HG03439 (cell line): ENCODE results near the gene GATC.

Source experiments
- ATAC-seq: cut with Tn5 transposase; IDR thresholded peaks from one replicate; pipeline ENCODE4 v1.9.1; 2021; ENCODE audit warnings: mild to moderate bottlenecking, moderate library complexity; ENCODE audit not compliant: unreplicated experiment

Gene GATC

GRCh38 chr12:120445911-120446843, at the start of gene GATC, which contains the start of gene TRIAP1:
TSS of gene GATC (plus strand) at chr12:120446444. CDS start at chr12:120446481, 37 bp downstream.
TSS of gene TRIAP1 (minus strand) at chr12:120446384. CDS start at chr12:120446372, 12 bp downstream.
- peak; percentile 92 for ATAC-seq

GRCh38 chr12:120397824-120398540, 48.3 kb upstream of the GATC start:
- ATAC-seq: no peak

GRCh38 chr12:120399531-120399930, 46.7 kb upstream of the GATC start:
- no peak for ATAC-seq

GRCh38 chr12:120402217-120402616, 44.0 kb upstream of the GATC start:
- no peak for ATAC-seq

- ATAC-seq: no peak
These were observed 42.4 kb upstream of the GATC start for GRCh38 chr12:120403869-120404268.

- no peak for ATAC-seq
These were observed 42.0 kb upstream of the GATC start for GRCh38 chr12:120404271-120404670.

- ATAC-seq: no peak
These were observed 40.2 kb upstream of the GATC start for GRCh38 chr12:120406069-120406468.

- no peak for ATAC-seq
These were observed 39.7 kb upstream of the GATC start for GRCh38 chr12:120406553-120406952.

- ATAC-seq: no peak
These were observed 37.5 kb upstream of the GATC start for GRCh38 chr12:120408771-120409170.

- ATAC-seq: no peak
These were observed 33.8 kb upstream of the GATC start for GRCh38 chr12:120412421-120412820.

- no peak for ATAC-seq
These were observed 32.1 kb upstream of the GATC start for GRCh38 chr12:120413901-120414695.

GRCh38 chr12:120416490-120417216, 29.6 kb upstream of the GATC start:
- no peak for ATAC-seq

GRCh38 chr12:120417917-120418580, 28.2 kb upstream of the GATC start:
- ATAC-seq: no peak

GRCh38 chr12:120421701-120422100, 24.5 kb upstream of the GATC start:
- ATAC-seq: no peak

- ATAC-seq: no peak
These were observed 23.3 kb upstream of the GATC start for GRCh38 chr12:120422892-120423456.

GRCh38 chr12:120425797-120426196, 20.4 kb upstream of the GATC start:
- no peak for ATAC-seq

- ATAC-seq: no peak
These were observed 17.5 kb upstream of the GATC start for GRCh38 chr12:120428597-120429229.

- ATAC-seq: no peak
These were observed 16.9 kb upstream of the GATC start for GRCh38 chr12:120429368-120429767.
